Endothelial cell of umbilical vein (primary cell): Measurements from ENCODE around the gene UBE2Q2. TPM values are rescaled to one million over a fixed set of nuclear protein-coding genes. Genes with fewer than 3 reads are reported as not detected.

ENCODE experiments used
- BruUV-seq: library from RNA; stranded (reverse); fragments of 400-500 nt; replicated peaks from 2 replicates; lab custom pipeline; 2021; lab: Mats Ljungman, UMichigan
- CTCF ChIA-PET: fragments of 300-600, 350-600 bp; sonication (Branson Sonifier 250); formaldehyde crosslinking; loops from one replicate; lab custom pipeline; 2021; ENCODE audit warnings: antibody characterized with exemption, inconsistent platforms; lab: Charles Lee
- POLR2A ChIA-PET: fragments of 300-600, 350-600 bp; sonication (Branson Sonifier 250); formaldehyde crosslinking; loops from one replicate; lab custom pipeline; 2021; ENCODE audit warnings: antibody characterized with exemption, inconsistent platforms; lab: Charles Lee
- DNase-seq: peaks from one replicate; pipeline ENCODE4 v3.0.0-alpha.2; 2011; ENCODE audit warnings: low read depth, low spot score
- FAIRE-seq: peaks from 2 replicates; lab custom pipeline; 2011; peaks lifted over from hg19 to GRCh38; lab: Jason Lieb, UNC
- H2AFZ ChIP-seq: 2 replicates; pipeline ENCODE4 v1.6.0; 2012; ENCODE audit warnings: low read depth, low read length, control low read depth, inconsistent platforms
- H3K27ac ChIP-seq: 2 replicates; pipeline ENCODE4 v1.5.1; 2011; ENCODE audit warnings: low read depth, mild to moderate bottlenecking, control low read depth, low read length, moderate library complexity; ENCODE audit not compliant: insufficient read depth
- H3K27me3 ChIP-seq, 2 experiments: 2 replicates each; pipeline versions ENCODE4 v1.6.0 to v1.6.1; 2011; ENCODE audit warnings: low read length in 2 of 2, mixed read lengths in 1 of 2; ENCODE audit not compliant: control insufficient read depth in 2 of 2, insufficient read depth in 2 of 2
- H3K36me3 ChIP-seq, 2 experiments: 2 replicates in 1 of 2; 3 replicates in 1 of 2; pipeline ENCODE4 v1.5.1; 2011; ENCODE audit warnings: low read length in 2 of 2, mild to moderate bottlenecking in 1 of 2, moderate library complexity in 1 of 2; ENCODE audit not compliant: control insufficient read depth in 2 of 2, insufficient read depth in 2 of 2; ENCODE audit errors: extremely low read depth in 1 of 2
- H3K4me1 ChIP-seq: 3 replicates; pipeline ENCODE4 v1.5.1; 2011; ENCODE audit warnings: mild to moderate bottlenecking, low read length; ENCODE audit not compliant: control insufficient read depth, insufficient read depth; ENCODE audit errors: extremely low read depth
- H3K4me2 ChIP-seq: 2 replicates; pipeline ENCODE4 v1.6.1; 2011; ENCODE audit warnings: low read length, control low read depth, mixed read lengths; ENCODE audit not compliant: insufficient read depth
- H3K4me3 ChIP-seq, 3 experiments: fragments of 200-600 bp in 1 of 3; sonication (generic), shearing (Covaris generic) in 1 of 3; replicated peaks in 1 of 3; 2 replicates each; pipeline ENCODE4 v1.5.1; 2011 to 2016; ENCODE audit warnings: control low read depth in 3 of 3, low read length in 3 of 3, mild to moderate bottlenecking in 2 of 3, inconsistent platforms in 1 of 3, low read depth in 1 of 3, moderate library complexity in 1 of 3; ENCODE audit not compliant: insufficient read depth in 1 of 3
- H3K79me2 ChIP-seq: 2 replicates; pipeline ENCODE4 v1.6.0; 2012; ENCODE audit warnings: low read length, inconsistent platforms; ENCODE audit not compliant: control insufficient read depth, insufficient read depth
- H3K9ac ChIP-seq: replicated peaks from 2 replicates; pipeline ENCODE3; 2011; ENCODE audit warnings: low read length, control low read depth; ENCODE audit not compliant: insufficient read depth; ENCODE audit errors: extremely low read depth
- H3K9me1 ChIP-seq: replicated peaks from 3 replicates; pipeline ENCODE4 v1.6.0; 2011; ENCODE audit warnings: mild to moderate bottlenecking, low read length; ENCODE audit not compliant: control insufficient read depth, insufficient read depth; ENCODE audit errors: extremely low read depth
- H3K9me3 ChIP-seq: replicated peaks from 2 replicates; pipeline ENCODE4 v1.5.1; 2012; ENCODE audit warnings: low read length, inconsistent platforms; ENCODE audit not compliant: control insufficient read depth, insufficient read depth
- H4K20me1 ChIP-seq: replicated peaks from 2 replicates; pipeline ENCODE3; 2011; ENCODE audit warnings: mild to moderate bottlenecking, low read length; ENCODE audit not compliant: control insufficient read depth, insufficient read depth; ENCODE audit errors: extremely low read depth
- EZH2 ChIP-seq: IDR thresholded peaks from 2 replicates; pipeline ENCODE4 v1.6.1; 2012; ENCODE audit warnings: borderline replicate concordance, low read depth, mild to moderate bottlenecking, moderate library complexity, low read length, inconsistent platforms; ENCODE audit not compliant: severe bottlenecking
- FOS ChIP-seq: IDR thresholded peaks from 2 replicates; pipeline ENCODE4 v1.6.1; 2011; ENCODE audit warnings: mild to moderate bottlenecking, low read length, moderate library complexity, borderline replicate concordance; ENCODE audit not compliant: insufficient read depth
- GATA2 ChIP-seq: IDR thresholded peaks from 2 replicates; pipeline ENCODE4 v1.7.0; 2011; ENCODE audit warnings: low read depth, mild to moderate bottlenecking, moderate library complexity, mixed read lengths, low read length; ENCODE audit not compliant: insufficient read length, insufficient read depth
- JUN ChIP-seq: IDR thresholded peaks from 2 replicates; pipeline ENCODE4 v1.6.1; 2011; ENCODE audit warnings: borderline replicate concordance, low read depth; ENCODE audit not compliant: insufficient read length, insufficient read depth
- MYC ChIP-seq: IDR thresholded peaks from one replicate; pipeline ENCODE4 v1.6.1; 2011; ENCODE audit warnings: mild to moderate bottlenecking, low read depth, low read length
- POLR2A ChIP-seq: IDR thresholded peaks from 2 replicates; pipeline ENCODE4 v1.6.1; 2012; ENCODE audit warnings: low read depth, mild to moderate bottlenecking, control low read depth, low read length
- POLR2AphosphoS5 ChIP-seq: IDR thresholded peaks from 2 replicates; pipeline ENCODE4 v1.6.1; 2012; ENCODE audit warnings: low read depth, mild to moderate bottlenecking, control low read depth, low read length, moderate library complexity; ENCODE audit not compliant: insufficient read depth
- dilution Hi-C: fragments of 300-500 bp; cut with MboI; formaldehyde crosslinking; loops from one replicate; pipeline ENCODE4 v1.15.0; 2019; ENCODE audit warnings: low sequenced_read_pairs; ENCODE audit not compliant: extremely low pct_ligation_motif_present
- intact Hi-C: fragments of 100-400 bp; cut with micrococcal nuclease; formaldehyde crosslinking; loops from one replicate; pipeline ENCODE4 v1.10.0; 2022
- polyA plus RNA-seq, 4 experiments: library from polyadenylated mRNA; depleted of rRNA in 3 of 4; stranded (reverse) in 3 of 4; unstranded in 1 of 4; fragments of >200 nt; gene quantifications; 2 replicates each; pipeline versions ENCODE4 v1.2.1 to v1.2.3, GENCODE V29; 2011 to 2012; ENCODE audit warnings: missing spikeins in 1 of 4
- total RNA-seq: library from RNA; stranded (reverse); gene quantifications from 2 replicates; pipeline ENCODE4 v1.2.3, GENCODE V29; 2021
- TF ChIP-seq, protein P1 (sequence below): IDR thresholded peaks from 2 replicates; pipeline ENCODE4 v1.6.1; 2011; ENCODE audit not compliant: insufficient read depth, insufficient read length
- TF ChIP-seq, protein P2 (sequence below), 2 donors: IDR thresholded peaks; 1 replicate in 1 of 2; 2 replicates in 1 of 2; pipeline ENCODE4 v1.5.1; 2011; ENCODE audit warnings: low read length in 2 of 2, mild to moderate bottlenecking in 2 of 2, moderate library complexity in 2 of 2, control low read depth in 1 of 2, inconsistent platforms in 1 of 2, low read depth in 1 of 2; ENCODE audit not compliant: insufficient read depth in 1 of 2; ENCODE audit errors: extremely low read depth in 1 of 2

The UBE2Q2 gene
- total and polyA plus RNA-seq, 2 donors (not counting 3 experiments of a cell fraction or from before 2014, with no cell fraction given): 12.9 to 32.8 TPM

- DNase-seq (no peak), FAIRE-seq (no peak)
- CTCF ChIA-PET: no interaction called here
- no peaks in the 10 kb centered on the region for H3K9me3 ChIP-seq
- dilution Hi-C loops: no loop called here
- TF ChIP-seq JUN (no peak), POLR2AphosphoS5 (no peak), EZH2 (no peak), FOS (no peak), GATA2 (no peak), POLR2A (no peak), MYC (no peak)
- TF ChIP-seq, protein P1, sequence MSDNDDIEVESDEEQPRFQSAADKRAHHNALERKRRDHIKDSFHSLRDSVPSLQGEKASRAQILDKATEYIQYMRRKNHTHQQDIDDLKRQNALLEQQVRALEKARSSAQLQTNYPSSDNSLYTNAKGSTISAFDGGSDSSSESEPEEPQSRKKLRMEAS: no peak
- TF ChIP-seq, protein P2, sequence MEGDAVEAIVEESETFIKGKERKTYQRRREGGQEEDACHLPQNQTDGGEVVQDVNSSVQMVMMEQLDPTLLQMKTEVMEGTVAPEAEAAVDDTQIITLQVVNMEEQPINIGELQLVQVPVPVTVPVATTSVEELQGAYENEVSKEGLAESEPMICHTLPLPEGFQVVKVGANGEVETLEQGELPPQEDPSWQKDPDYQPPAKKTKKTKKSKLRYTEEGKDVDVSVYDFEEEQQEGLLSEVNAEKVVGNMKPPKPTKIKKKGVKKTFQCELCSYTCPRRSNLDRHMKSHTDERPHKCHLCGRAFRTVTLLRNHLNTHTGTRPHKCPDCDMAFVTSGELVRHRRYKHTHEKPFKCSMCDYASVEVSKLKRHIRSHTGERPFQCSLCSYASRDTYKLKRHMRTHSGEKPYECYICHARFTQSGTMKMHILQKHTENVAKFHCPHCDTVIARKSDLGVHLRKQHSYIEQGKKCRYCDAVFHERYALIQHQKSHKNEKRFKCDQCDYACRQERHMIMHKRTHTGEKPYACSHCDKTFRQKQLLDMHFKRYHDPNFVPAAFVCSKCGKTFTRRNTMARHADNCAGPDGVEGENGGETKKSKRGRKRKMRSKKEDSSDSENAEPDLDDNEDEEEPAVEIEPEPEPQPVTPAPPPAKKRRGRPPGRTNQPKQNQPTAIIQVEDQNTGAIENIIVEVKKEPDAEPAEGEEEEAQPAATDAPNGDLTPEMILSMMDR (IDR thresholded peaks at IDR 0.05; ENCODE audit: extremely low read depth in 1 of 2, insufficient read depth in 1 of 2, low read depth in 1 of 2, low read length in 2 of 2): no peak
- peaks cover 0 to 4% of the 10 kb centered on the region in 2 experiments for H3K36me3 ChIP-seq
- H3K4me3 ChIP-seq: no peak overlapping the region
- no peaks in the 10 kb centered on the region for H3K27me3 ChIP-seq
- POLR2A ChIA-PET: no interaction called here
- no peak overlapping the region for H2AFZ ChIP-seq
- H4K20me1 ChIP-seq: no peaks in the 10 kb centered on the region
- H3K4me2 ChIP-seq: no peak overlapping the region
- no peak overlapping the region for H3K9ac ChIP-seq
- peaks cover 18% of the 10 kb centered on the region for H3K4me1 ChIP-seq
- H3K9me1 ChIP-seq: no peaks in the 10 kb centered on the region
- no peaks in the 10 kb centered on the region for H3K79me2 ChIP-seq
- intact Hi-C loops: no loop called here
- H3K27ac ChIP-seq: no peak overlapping the region
- BruUV-seq: no TSS peak
Measured at GRCh38 chr15:75895731-75896130, 52.5 kb downstream of the UBE2Q2 start.
